Kidney (tissue), 14 donors: ENCODE data around the gene HSP90AB1. TPM values are rescaled to one million over a fixed set of nuclear protein-coding genes. Genes with fewer than 3 reads are reported as not detected.

Experiments used
- DNase-seq, 5 donors: peaks; one replicate each; pipeline ENCODE4 v3.0.0-alpha.2; 2013 to 2020
- FAIRE-seq: peaks from 2 replicates; lab custom pipeline; 2012; peaks lifted over from hg19 to GRCh38; lab: Jason Lieb, UNC
- H3K27ac ChIP-seq, 2 donors: one replicate each; pipeline ENCODE4 v1.7.0; 2013; ENCODE audit warnings: low read depth in 2 of 2, low read length in 2 of 2, inconsistent platforms in 1 of 2
- H3K27me3 ChIP-seq: one replicate; pipeline ENCODE4 v1.7.1; 2013; ENCODE audit warnings: low read length, inconsistent platforms; ENCODE audit not compliant: control insufficient read depth, insufficient read depth
- H3K36me3 ChIP-seq, 3 donors: one replicate each; pipeline versions ENCODE4 v1.7.0 to v1.7.1; 2013; ENCODE audit warnings: low read length in 3 of 3, control low read depth in 1 of 3, inconsistent platforms in 1 of 3; ENCODE audit not compliant: insufficient read depth in 3 of 3, control insufficient read depth in 2 of 3
- H3K4me1 ChIP-seq, 3 donors: one replicate each; pipeline versions ENCODE4 v1.7.0 to v1.7.1; 2013; ENCODE audit warnings: low read length in 3 of 3, inconsistent platforms in 1 of 3, low read depth in 1 of 3; ENCODE audit not compliant: control insufficient read depth in 2 of 3, insufficient read depth in 2 of 3
- H3K4me3 ChIP-seq, 3 donors: one replicate each; pipeline versions ENCODE4 v1.7.0 to v1.8.1; 2013; ENCODE audit warnings: low read length in 3 of 3, control low read depth in 1 of 3, inconsistent platforms in 1 of 3
- H3K9ac ChIP-seq, 3 donors: one replicate each; pipeline versions ENCODE4 v1.7.0 to v1.7.1; 2013; ENCODE audit warnings: low read length in 3 of 3, control low read depth in 1 of 3, inconsistent platforms in 1 of 3
- H3K9me3 ChIP-seq, 3 donors: one replicate each; pipeline versions ENCODE4 v1.7.0 to v1.7.1; 2013; ENCODE audit warnings: low read length in 3 of 3, control low read depth in 1 of 3, inconsistent platforms in 1 of 3; ENCODE audit not compliant: control insufficient read depth in 2 of 3, insufficient read depth in 1 of 3
- intact Hi-C: fragments of 100-400 bp; cut with DNase I; formaldehyde crosslinking; loops from one replicate; pipeline ENCODE4 v1.11.1; 2022
- polyA plus RNA-seq: library from polyadenylated mRNA; stranded (reverse); fragments of 350-450 nt; fragmentation: Illumina TruSeq; extraction: RNeasy Lipid Tissue Mini Kit (QIAGEN cat#74804); gene quantifications from one replicate; pipeline ENCODE4 v1.2.3, GENCODE V29; 2014; ENCODE audit warnings: low read depth, low replicate concordance; ENCODE audit not compliant: insufficient read depth
- total RNA-seq: library from RNA; stranded (reverse); fragmentation: NEBNext Ultra II Directional; extraction: Animal tissue kit (Norgen Biotek cat#: 25700); gene quantifications from one replicate; pipeline ENCODE4 v1.2.1, GENCODE V29; 2021
- TF ChIP-seq, protein P1 (sequence below): IDR thresholded peaks from 3 replicates; pipeline ENCODE4 v1.5.1; 2012; ENCODE audit warnings: mild to moderate bottlenecking, moderate library complexity, borderline replicate concordance; ENCODE audit not compliant: insufficient read depth; ENCODE audit errors: extremely low read depth
- donor health status: control.
- donor health status: control.
- donor health status: control.
- donor health status: control.
- donor health status: control.
- donor health status: DM: yes; HTN: yes; CAD: no.
- donor health status: Normal renal cell carcinoma (clear cell type).

The HSP90AB1 gene
- total and polyA plus RNA-seq, 2 donors from 2014 or later, result 499 to 551 TPM

DNA sequence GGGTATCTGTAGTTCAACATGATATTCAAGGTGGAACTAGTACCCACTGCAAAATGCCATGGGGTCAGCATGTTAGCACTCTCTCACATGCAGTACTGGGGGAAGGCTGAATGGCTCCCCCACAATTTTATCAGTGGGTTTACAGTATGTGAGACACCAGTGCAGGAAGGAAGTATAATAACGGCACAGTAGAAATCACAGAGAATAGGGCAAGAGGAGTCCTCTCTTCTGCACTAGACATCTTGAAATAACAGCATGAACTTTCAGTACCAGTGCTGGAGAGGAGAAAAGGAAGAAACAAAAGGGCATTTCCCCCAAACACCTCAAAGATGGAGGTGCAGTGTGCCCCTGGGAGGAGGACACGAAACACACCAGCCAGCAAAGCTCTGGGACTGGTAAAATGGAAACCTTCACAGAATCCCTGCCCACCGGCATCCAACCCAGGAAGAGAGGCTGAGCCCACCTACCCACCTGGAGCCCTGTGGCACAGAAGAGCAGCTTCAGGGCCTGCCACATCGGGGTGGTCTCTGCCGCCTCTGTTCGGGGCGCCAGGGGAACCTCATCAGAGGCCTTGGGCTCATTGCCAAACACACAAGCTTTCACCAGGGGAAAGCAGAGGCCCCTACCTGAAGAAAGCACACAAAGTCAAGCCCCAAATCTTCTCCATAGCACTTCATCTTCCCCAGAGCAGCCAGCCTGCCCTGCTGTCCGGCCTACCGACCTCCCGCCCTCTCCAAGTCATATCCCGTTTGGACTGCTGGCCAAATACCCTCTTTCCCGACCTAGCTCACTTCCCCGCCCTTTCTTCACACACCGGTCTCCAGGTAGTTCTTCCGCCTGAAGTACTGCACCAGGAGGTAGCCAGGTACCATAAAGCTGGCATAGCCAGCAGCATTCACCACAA is 9.2 kb downstream of the HSP90AB1 start:
- intact Hi-C loops, result no loop called here
- peaks cover 0 to 10% (median 0%) of the 10 kb centered on the region in 3 donors for H3K4me1 ChIP-seq
- TF ChIP-seq, protein P1, sequence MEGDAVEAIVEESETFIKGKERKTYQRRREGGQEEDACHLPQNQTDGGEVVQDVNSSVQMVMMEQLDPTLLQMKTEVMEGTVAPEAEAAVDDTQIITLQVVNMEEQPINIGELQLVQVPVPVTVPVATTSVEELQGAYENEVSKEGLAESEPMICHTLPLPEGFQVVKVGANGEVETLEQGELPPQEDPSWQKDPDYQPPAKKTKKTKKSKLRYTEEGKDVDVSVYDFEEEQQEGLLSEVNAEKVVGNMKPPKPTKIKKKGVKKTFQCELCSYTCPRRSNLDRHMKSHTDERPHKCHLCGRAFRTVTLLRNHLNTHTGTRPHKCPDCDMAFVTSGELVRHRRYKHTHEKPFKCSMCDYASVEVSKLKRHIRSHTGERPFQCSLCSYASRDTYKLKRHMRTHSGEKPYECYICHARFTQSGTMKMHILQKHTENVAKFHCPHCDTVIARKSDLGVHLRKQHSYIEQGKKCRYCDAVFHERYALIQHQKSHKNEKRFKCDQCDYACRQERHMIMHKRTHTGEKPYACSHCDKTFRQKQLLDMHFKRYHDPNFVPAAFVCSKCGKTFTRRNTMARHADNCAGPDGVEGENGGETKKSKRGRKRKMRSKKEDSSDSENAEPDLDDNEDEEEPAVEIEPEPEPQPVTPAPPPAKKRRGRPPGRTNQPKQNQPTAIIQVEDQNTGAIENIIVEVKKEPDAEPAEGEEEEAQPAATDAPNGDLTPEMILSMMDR, result no peak
- H3K27me3 ChIP-seq, result no peaks in the 10 kb centered on the region
- FAIRE-seq (no peak), DNase-seq (peak in 1 of 5 donors; percentile 66)
- peak overlapping the region; percentile 60 to 85 (median 68) for H3K4me3 ChIP-seq
- peaks cover 2 to 36% (median 30%) of the 10 kb centered on the region in 3 donors for H3K36me3 ChIP-seq
- peak overlapping the region; percentile 43 to 82 (median 70) for H3K9ac ChIP-seq
- peak overlapping the region in 1 of 2 donors; percentile 92 for H3K27ac ChIP-seq
- H3K9me3 ChIP-seq, result no peaks in the 10 kb centered on the region

DNA sequence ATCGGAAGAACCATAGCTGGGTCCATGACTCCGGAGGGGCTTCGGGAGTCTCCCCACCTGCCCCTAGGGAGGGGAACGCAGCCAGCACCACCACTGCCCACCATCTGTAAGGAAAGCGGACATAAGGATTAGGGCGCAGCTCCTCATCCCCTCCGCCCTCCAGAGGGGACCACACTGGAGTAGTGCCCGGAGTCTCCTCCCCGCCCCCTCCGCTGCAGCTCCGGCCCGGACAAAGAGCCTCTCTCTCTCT is 9.8 kb downstream of the HSP90AB1 start:
- intact Hi-C loops, result no loop called here
- Histone ChIP-seq H3K9ac (peak overlapping the region; percentile 48 to 82 (median 70)), H3K36me3 (peaks cover 2 to 30% (median 25%) of the 10 kb centered on the region in 3 donors), H3K4me1 (peaks cover 0 to 10% (median 0%) of the 10 kb centered on the region in 3 donors), H3K27me3 (no peaks in the 10 kb centered on the region), H3K4me3 (peak overlapping the region; percentile 60 to 85 (median 68)), H3K27ac (peak overlapping the region in 1 of 2 donors; percentile 92), H3K9me3 (no peaks in the 10 kb centered on the region)
- TF ChIP-seq, protein P1, result no peak
- FAIRE-seq (no peak), DNase-seq (no peak)

DNA sequence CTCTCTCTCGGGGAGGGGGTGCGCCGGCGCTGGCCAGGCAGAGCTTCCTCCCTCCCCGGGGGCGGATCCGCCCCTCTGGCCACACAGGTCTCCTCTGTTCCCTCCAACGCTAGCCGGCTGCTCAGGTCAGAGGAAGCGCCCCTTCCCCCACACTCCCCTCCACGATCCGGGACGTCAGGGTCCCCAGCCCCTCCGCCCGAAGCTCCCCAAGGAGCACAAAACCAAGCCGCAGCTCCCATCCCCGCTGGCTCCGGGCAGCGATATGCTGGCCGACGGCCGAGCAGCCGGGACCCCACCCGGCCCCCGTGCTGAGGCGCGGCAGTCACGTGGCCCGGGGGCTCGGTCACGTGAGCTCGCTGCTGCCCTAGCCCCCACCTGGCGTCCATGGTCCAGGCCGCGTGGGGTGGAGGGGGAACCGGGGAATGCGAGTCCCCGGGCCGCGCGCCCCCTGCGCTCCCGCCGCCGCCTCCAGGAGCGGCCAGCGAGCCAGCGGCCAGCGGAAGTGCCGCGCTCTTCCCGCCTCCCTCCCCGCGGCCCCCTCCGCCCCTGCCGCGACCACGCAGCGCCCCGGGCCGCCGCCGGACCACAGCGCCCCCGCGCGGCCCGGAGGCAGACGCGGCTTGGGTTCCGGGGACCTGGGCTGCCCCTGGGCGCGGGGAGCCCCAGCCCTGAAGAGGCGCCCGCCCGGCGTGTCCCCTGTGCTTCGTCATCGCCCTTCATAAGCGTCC is 10.3 kb downstream of the HSP90AB1 start, which contains the start of gene SLC35B2:
Gene SLC35B2 (minus strand): TSS at position 504 of the 728 bp plus-strand sequence. CDS start 118 bp downstream, at position 386.
- H3K36me3 ChIP-seq, result peaks cover under 1 to 25% (median 20%) of the 10 kb centered on the region in 3 donors
- H3K27me3 ChIP-seq, result no peaks in the 10 kb centered on the region
- peak; percentile 85 to 92 (median 91) for DNase-seq
- H3K4me3 ChIP-seq, result peak within 1 kb of the TSS; percentile 60 to 85 (median 71)
- FAIRE-seq, result no peak
- intact Hi-C loops, result no loop called here
- peaks cover 0 to 13% (median 0%) of the 10 kb centered on the region in 3 donors for H3K4me1 ChIP-seq
- no peaks in the 10 kb centered on the region for H3K9me3 ChIP-seq
- TF ChIP-seq, protein P1, result peak; percentile 72
- H3K9ac ChIP-seq, result peak within 1 kb of the TSS; percentile 69 to 83 (median 70)
- peak within 1 kb of the TSS; percentile 92 to 93 for H3K27ac ChIP-seq
